Liver (tissue), 2 donors: ENCODE data around the gene TSC1.

Experiments used
- CTCF ChIP-seq: fragments of 150-350 bp; IDR thresholded peaks from 2 replicates; pipeline ENCODE4 v1.5.1; 2017; ENCODE audit warnings: improper control_type of control experiment, low read depth, low read length; ENCODE audit not compliant: missing input control
- REST ChIP-seq: IDR thresholded peaks from 2 replicates; pipeline ENCODE4 v1.6.1; 2016; ENCODE audit warnings: antibody characterized with exemption, mild to moderate bottlenecking
- donor health status: healthy.

- TF ChIP-seq CTCF (no peak), REST (no peak)
These were observed 42.5 kb upstream of the TSC1 start for GRCh38 chr9:132986640-132987620.
